ENCODE results near the gene CPLX4.

CPLX4 gene

GRCh38 chr18:59267503-59268126 lies 50.8 kb downstream of the CPLX4 start:
- no peak for DNase-seq (ENCODE audit: low read depth)
- TF ChIP-seq, protein P1, sequence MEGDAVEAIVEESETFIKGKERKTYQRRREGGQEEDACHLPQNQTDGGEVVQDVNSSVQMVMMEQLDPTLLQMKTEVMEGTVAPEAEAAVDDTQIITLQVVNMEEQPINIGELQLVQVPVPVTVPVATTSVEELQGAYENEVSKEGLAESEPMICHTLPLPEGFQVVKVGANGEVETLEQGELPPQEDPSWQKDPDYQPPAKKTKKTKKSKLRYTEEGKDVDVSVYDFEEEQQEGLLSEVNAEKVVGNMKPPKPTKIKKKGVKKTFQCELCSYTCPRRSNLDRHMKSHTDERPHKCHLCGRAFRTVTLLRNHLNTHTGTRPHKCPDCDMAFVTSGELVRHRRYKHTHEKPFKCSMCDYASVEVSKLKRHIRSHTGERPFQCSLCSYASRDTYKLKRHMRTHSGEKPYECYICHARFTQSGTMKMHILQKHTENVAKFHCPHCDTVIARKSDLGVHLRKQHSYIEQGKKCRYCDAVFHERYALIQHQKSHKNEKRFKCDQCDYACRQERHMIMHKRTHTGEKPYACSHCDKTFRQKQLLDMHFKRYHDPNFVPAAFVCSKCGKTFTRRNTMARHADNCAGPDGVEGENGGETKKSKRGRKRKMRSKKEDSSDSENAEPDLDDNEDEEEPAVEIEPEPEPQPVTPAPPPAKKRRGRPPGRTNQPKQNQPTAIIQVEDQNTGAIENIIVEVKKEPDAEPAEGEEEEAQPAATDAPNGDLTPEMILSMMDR (IDR thresholded peaks at IDR 0.05; ENCODE audit: control insufficient read depth, extremely low read depth, insufficient read depth), result peak; percentile 23
- H3K4me3 ChIP-seq (ENCODE audit: low read depth, low read length), result no peak overlapping the region

DNA sequence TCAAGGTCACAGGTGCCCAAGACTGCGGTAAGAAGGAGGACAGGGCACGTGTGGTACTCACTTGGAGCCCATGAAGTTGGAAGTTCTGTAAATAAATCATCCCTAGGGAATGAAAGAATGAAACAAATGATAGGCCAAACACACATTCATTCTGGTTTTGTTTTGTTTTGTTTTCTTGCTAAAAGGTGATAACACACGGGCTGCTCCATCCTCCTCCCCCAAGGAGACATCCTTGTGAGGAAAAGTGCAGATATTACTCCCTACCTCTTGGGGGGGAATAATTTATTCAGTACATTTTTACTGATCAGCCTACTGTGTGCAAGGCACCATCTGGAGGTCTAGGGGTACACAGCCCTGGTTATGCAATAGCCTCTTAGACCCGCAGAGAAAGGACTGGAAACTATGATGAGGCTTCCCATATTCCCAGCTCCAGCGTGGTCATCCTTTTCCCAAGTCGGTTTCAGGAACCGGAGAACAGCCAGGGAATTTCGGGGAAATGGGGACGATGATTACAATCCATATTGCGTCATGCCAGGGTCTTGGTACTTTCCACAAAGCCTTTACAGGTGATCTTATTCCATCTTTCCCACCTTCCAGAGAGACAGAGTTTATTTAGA lies 51.5 kb downstream of the CPLX4 start:
- TF ChIP-seq, protein P1 (IDR thresholded peaks at IDR 0.05; ENCODE audit: control insufficient read depth, extremely low read depth, insufficient read depth), result no peak
- no peak overlapping the region for H3K4me3 ChIP-seq (ENCODE audit: low read depth, low read length)
- DNase-seq (ENCODE audit: low read depth), result no peak

DNA sequence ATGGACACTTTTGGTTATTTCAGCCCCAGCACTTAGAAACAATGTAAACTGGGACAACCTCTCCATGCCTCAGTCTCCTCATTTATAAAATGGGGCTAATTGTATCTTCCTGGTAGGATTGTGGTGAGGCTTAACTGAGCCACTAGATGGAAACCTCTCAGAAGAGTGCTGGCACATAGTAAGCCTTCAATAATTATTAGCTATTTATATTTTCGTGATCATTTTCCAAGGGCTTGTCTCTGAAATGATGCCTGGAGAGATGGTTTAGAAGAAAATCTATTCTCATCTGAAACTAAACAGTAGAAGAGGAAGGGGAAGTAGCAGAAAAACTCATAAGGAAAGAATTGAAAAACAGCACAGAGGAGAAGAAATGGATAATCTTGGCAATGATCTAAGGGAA lies 52.0 kb downstream of the CPLX4 start:
- no peak overlapping the region for H3K4me3 ChIP-seq (ENCODE audit: low read depth, low read length)
- TF ChIP-seq, protein P1 (IDR thresholded peaks at IDR 0.05; ENCODE audit: control insufficient read depth, extremely low read depth, insufficient read depth), result no peak
- DNase-seq (ENCODE audit: low read depth), result no peak

DNA sequence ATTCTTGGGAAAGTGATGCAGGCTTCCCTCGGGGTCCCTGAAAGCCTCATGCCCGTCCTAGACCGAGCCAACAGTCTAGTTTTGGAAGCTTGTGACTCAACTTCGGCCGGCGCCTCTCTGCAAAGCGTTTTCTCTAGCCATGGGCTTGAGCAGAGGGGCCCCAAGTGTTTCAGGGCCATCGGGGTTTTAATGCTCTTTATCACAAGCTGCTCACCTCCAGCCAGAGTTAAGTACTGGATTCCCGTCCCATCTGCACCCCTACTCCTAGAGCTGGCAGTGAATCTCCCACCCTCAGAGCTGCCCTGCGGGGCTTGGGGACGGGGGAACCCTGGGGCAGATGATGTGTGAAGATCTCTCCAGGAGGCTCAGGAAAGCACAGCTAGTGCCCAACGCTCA lies 52.5 kb downstream of the CPLX4 start:
- DNase-seq (ENCODE audit: low read depth), result no peak
- H3K4me3 ChIP-seq (ENCODE audit: low read depth, low read length), result no peak overlapping the region
- TF ChIP-seq, protein P1 (IDR thresholded peaks at IDR 0.05; ENCODE audit: control insufficient read depth, extremely low read depth, insufficient read depth), result no peak

DNA sequence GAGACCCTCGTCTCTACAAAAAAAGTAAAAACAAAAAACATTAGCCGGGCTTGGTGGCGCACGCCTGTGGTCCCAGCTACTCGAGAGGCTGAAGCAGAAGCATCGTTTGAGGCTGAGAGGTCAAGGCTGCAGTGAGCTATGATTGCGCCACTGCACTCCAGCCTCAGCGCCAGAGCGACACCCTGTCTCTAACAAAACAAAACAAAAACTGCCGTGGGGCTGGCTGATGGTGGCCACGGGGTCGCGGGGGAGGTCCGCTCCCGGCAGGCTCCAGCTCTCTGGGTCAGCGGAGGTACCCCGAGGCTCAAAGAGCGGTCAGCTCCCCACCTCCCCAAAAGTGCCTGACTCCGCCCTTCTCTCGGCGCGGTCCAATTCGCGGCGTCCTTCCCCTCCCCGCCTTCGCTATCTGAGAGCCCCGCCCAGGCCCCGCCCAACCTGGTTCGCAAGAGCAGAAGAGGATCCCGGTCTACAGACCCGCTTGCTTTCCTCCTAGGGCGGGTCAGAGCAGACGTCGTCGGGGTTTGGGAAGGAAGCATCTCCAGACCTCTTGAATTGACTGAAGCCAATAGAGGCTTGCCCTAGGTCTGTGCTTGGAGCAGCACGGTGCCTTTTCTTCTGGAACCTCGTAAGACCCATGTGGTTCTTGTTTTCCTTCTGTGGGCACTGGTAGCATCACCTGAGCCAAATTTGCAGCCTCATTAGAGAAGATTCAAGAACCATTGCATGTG lies 53.0 kb downstream of the CPLX4 start:
- TF ChIP-seq, protein P1 (IDR thresholded peaks at IDR 0.05; ENCODE audit: control insufficient read depth, extremely low read depth, insufficient read depth), result no peak
- DNase-seq (ENCODE audit: low read depth), result no peak
- H3K4me3 ChIP-seq (ENCODE audit: low read depth, low read length), result no peak overlapping the region

DNA sequence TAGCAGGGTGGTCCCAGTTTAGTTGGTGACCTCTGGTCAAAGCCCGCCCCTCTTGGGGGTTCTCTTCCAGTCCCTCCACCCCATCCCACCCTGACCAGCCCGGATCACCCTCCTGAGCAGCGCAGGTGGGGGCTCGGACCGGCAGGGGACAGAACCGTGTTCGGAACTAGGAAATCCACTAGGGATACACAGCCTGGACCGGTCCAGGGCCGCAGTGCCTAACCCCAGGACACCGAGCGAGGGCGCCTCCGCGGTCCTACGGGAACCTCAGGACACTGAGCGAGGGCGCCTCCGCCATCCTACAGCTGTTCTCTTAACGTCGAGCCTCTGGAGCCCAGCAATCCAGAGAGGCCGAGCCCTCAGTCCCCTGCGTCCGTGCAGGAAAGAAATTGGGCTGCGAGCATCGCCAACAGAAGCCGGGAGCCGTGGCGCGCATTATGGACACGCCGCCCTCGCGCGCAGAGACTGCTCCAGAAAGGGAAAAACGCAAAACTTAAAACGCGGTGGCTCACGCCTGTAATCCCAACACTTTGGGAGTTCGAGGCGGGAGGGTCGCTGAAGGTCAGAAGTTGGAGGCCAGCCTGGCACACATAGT lies 53.7 kb downstream of the CPLX4 start:
- DNase-seq (ENCODE audit: low read depth), result no peak
- TF ChIP-seq, protein P1 (IDR thresholded peaks at IDR 0.05; ENCODE audit: control insufficient read depth, extremely low read depth, insufficient read depth), result no peak
- no peak overlapping the region for H3K4me3 ChIP-seq (ENCODE audit: low read depth, low read length)

Measured in LNCaP clone FGC (cell line).